ENCODE data around the gene SPRR5. TPM values are rescaled to one million over a fixed set of nuclear protein-coding genes. Genes with fewer than 3 reads are reported as not detected.

SPRR5 gene
- total and polyA plus RNA-seq, 11 donors, result not detected

DNA sequence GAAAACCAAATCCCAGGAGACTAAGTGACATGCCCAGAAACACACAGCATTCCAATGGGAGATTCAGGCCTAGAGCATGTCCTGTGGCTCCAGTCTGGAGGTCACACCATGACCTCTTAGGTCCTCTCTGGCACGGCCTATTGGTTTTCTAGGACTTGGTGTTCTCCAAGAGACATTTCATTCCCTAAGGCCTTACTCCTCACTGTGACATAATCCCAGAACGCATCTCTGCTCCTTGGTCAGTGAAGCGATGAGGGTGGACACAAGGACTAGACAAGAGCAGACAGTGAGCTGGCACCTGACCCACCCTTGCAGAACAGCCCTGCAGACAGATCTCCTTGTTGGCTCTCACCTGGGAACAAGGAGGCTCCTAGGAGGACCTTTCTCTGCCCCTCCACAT lies 37.8 kb upstream of the SPRR5 start:
- no peaks in the 10 kb centered on the region for H3K4me1 ChIP-seq
- H3K36me3 ChIP-seq, result no peaks in the 10 kb centered on the region
- WGBS, 4 donors, result 77 to 91% (median 81%) methylated on average over 3 of the region's 3 CpGs
- no peak overlapping the region for H3K27ac ChIP-seq
- H3K4me3 ChIP-seq, result no peak overlapping the region
- peaks cover 0 to 6% (median 0%) of the 10 kb centered on the region in 12 donors for H3K9me3 ChIP-seq
- no peak for ATAC-seq
- TF ChIP-seq, protein P1, sequence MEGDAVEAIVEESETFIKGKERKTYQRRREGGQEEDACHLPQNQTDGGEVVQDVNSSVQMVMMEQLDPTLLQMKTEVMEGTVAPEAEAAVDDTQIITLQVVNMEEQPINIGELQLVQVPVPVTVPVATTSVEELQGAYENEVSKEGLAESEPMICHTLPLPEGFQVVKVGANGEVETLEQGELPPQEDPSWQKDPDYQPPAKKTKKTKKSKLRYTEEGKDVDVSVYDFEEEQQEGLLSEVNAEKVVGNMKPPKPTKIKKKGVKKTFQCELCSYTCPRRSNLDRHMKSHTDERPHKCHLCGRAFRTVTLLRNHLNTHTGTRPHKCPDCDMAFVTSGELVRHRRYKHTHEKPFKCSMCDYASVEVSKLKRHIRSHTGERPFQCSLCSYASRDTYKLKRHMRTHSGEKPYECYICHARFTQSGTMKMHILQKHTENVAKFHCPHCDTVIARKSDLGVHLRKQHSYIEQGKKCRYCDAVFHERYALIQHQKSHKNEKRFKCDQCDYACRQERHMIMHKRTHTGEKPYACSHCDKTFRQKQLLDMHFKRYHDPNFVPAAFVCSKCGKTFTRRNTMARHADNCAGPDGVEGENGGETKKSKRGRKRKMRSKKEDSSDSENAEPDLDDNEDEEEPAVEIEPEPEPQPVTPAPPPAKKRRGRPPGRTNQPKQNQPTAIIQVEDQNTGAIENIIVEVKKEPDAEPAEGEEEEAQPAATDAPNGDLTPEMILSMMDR (IDR thresholded peaks at IDR 0.05), result no peak
- no peak for TF ChIP-seq POLR2A (IDR thresholded peaks at IDR 0.05)
- no peak for DNase-seq
- peaks cover 0 to 7% (median 0%) of the 10 kb centered on the region in 9 donors for H3K27me3 ChIP-seq
- intact Hi-C loops (cut with DNase I), result no loop called here

DNA sequence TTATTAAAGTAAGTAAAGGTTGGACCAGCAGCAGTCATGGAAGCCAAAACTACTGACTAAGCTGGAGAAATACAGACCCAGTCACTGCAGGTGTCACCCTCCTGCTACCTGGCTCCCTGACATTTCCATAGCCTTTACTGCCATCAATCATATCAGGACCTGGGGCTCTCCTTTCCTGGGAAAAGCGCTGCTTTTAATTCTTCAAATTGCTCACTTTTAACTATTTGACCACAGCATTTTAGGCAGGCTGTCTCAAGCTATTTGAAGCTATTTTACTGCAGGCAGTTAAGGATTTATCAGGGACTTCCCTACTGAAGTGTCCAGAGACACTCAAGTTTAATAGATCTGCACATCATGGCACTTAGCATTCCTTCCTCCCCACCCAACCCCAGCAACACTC lies 34.5 kb upstream of the SPRR5 start:
- ATAC-seq (no peak), DNase-seq (no peak)
- H3K9me3 ChIP-seq, result peaks cover 0 to 6% (median 0%) of the 10 kb centered on the region in 12 donors
- H3K27me3 ChIP-seq, result peaks cover 0 to 7% (median 0%) of the 10 kb centered on the region in 9 donors
- WGBS, 4 donors, result 67 to 75% (median 69%) methylated on average over 1 of the region's 1 CpG
- H3K4me1 ChIP-seq, result no peaks in the 10 kb centered on the region
- H3K4me3 ChIP-seq, result no peak overlapping the region
- TF ChIP-seq, protein P1 (IDR thresholded peaks at IDR 0.05), result no peak
- TF ChIP-seq POLR2A (IDR thresholded peaks at IDR 0.05), result no peak
- no peaks in the 10 kb centered on the region for H3K36me3 ChIP-seq
- no peak overlapping the region for H3K27ac ChIP-seq
- intact Hi-C loops (cut with DNase I), result no loop called here

DNA sequence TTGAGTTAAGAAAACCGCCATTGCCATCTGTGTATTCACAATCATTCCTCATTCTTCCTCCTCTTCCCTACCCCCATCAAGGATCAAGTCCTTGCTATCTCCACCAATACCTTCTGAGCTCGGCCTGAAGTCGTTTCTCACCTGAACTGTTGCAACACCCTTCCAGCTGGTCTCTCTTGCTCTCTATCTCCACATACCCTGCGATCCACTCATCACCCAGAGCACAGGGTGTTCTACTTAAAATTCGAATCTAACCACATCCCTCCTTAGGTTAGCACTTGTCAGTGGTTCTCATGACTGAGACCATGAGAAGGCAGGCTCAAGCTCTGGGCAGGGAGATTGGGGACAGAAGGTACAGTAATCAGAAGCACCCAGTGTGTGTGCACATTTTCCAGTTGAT lies 34.1 kb upstream of the SPRR5 start:
- no peak for ATAC-seq
- Histone ChIP-seq H3K36me3 (no peaks in the 10 kb centered on the region), H3K9me3 (peaks cover 0 to 6% (median 0%) of the 10 kb centered on the region in 12 donors), H3K27me3 (peaks cover 0 to 7% (median 0%) of the 10 kb centered on the region in 9 donors), H3K4me1 (no peaks in the 10 kb centered on the region), H3K27ac (no peak overlapping the region), H3K4me3 (no peak overlapping the region)
- intact Hi-C loops (cut with DNase I), result no loop called here
- 49 to 61% (median 49%) methylated on average over 5 of the region's 5 CpGs for WGBS, 4 donors
- no peak for DNase-seq
- TF ChIP-seq, protein P1 (IDR thresholded peaks at IDR 0.05), result no peak
- no peak for TF ChIP-seq POLR2A (IDR thresholded peaks at IDR 0.05)

DNA sequence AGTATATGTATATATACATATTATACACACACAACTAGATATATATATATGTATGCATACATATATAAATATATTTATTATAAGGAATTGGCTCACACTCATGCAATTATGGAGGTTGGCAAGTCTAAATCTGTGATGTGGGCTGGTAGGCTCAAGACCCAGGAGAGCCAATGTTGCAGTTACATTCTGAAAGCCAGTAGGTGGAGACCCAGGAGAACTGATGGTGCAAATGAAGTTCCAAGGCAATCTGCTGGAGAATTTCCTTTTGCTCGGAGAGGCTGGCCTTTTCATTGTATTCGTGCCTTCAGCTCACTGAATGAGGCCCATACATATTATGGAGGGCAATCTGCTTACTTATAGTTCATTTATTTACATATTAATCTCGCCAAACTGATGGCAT lies 29.2 kb upstream of the SPRR5 start:
- intact Hi-C loops (cut with DNase I), result no loop called here
- 6 to 24% (median 17%) methylated on average over 3 of the region's 3 CpGs for whole genome bisulfite sequencing, 4 donors
- Histone ChIP-seq H3K4me1 (no peaks in the 10 kb centered on the region), H3K27ac (no peak overlapping the region), H3K4me3 (no peak overlapping the region), H3K27me3 (peaks cover 0 to 7% (median 0%) of the 10 kb centered on the region in 9 donors), H3K36me3 (no peaks in the 10 kb centered on the region), H3K9me3 (peaks cover 0 to 12% (median 0%) of the 10 kb centered on the region in 12 donors)
- DNase-seq, result no peak
- TF ChIP-seq POLR2A (IDR thresholded peaks at IDR 0.05), result no peak
- TF ChIP-seq, protein P1 (IDR thresholded peaks at IDR 0.05), result no peak
- ATAC-seq, result no peak

Data from heart left ventricle (tissue), 16 donors.